Testis (tissue), 2 donors: ENCODE data around the gene BAD.

Experiments used
- CTCF ChIP-seq, 3 experiments: fragments of 450-650 bp in 2 of 3; fragments of 200-600 bp in 1 of 3; sonication (generic) in 1 of 3; IDR thresholded peaks; one replicate each; pipeline ENCODE4 v1.5.1; 2016 to 2019; ENCODE audit warnings: antibody characterized with exemption in 3 of 3, mild to moderate bottlenecking in 2 of 3, moderate library complexity in 1 of 3
- POLR2A ChIP-seq: fragments of 450-650 bp; IDR thresholded peaks from one replicate; pipeline ENCODE4 v1.6.1; 2017; ENCODE audit warnings: antibody characterized with exemption, mild to moderate bottlenecking, moderate library complexity

- no peak for TF ChIP-seq CTCF (IDR thresholded peaks at IDR 0.05)
- no peak for TF ChIP-seq POLR2A
These were observed 32.3 kb upstream of the BAD start for GRCh38 chr11:64316672-64317324.
